ENCODE results near the gene SEMA5B.

Gene SEMA5B

GRCh38 chr3:122908251-122908650, 119.3 kb downstream of the SEMA5B start:
- no peak for TF ChIP-seq CTCF (conservative IDR thresholded peaks at IDR 0.05; ENCODE audit: control insufficient read depth, insufficient read depth, low read depth, low read length)
- no peak for DNase-seq (ENCODE audit: low read depth)
- no peak overlapping the region for H3K4me3 ChIP-seq (ENCODE audit: control insufficient read depth, low read depth, low read length)

- DNase-seq (ENCODE audit: low read depth): no peak
- H3K4me3 ChIP-seq (ENCODE audit: control insufficient read depth, low read depth, low read length): no peak overlapping the region
- no peak for TF ChIP-seq CTCF (conservative IDR thresholded peaks at IDR 0.05; ENCODE audit: control insufficient read depth, insufficient read depth, low read depth, low read length)
Observed at GRCh38 chr3:122907471-122907870, 120.1 kb downstream of the SEMA5B start.

GRCh38 chr3:122903171-122903570, 124.4 kb downstream of the SEMA5B start:
- no peak for DNase-seq (ENCODE audit: low read depth)
- no peak overlapping the region for H3K4me3 ChIP-seq (ENCODE audit: control insufficient read depth, low read depth, low read length)
- TF ChIP-seq CTCF (conservative IDR thresholded peaks at IDR 0.05; ENCODE audit: control insufficient read depth, insufficient read depth, low read depth, low read length): no peak

- TF ChIP-seq CTCF (conservative IDR thresholded peaks at IDR 0.05; ENCODE audit: control insufficient read depth, insufficient read depth, low read depth, low read length): no peak
- no peak overlapping the region for H3K4me3 ChIP-seq (ENCODE audit: control insufficient read depth, low read depth, low read length)
- DNase-seq (ENCODE audit: low read depth): peak; percentile 8
Observed at GRCh38 chr3:122902326-122902725, 125.2 kb downstream of the SEMA5B start.

GRCh38 chr3:122898298-122898697, 129.3 kb downstream of the SEMA5B start:
- H3K4me3 ChIP-seq (ENCODE audit: control insufficient read depth, low read depth, low read length): no peak overlapping the region
- no peak for DNase-seq (ENCODE audit: low read depth)
- no peak for TF ChIP-seq CTCF (conservative IDR thresholded peaks at IDR 0.05; ENCODE audit: control insufficient read depth, insufficient read depth, low read depth, low read length)

- no peak overlapping the region for H3K4me3 ChIP-seq (ENCODE audit: control insufficient read depth, low read depth, low read length)
- TF ChIP-seq CTCF (conservative IDR thresholded peaks at IDR 0.05; ENCODE audit: control insufficient read depth, insufficient read depth, low read depth, low read length): no peak
- DNase-seq (ENCODE audit: low read depth): no peak
Observed at GRCh38 chr3:122893754-122894668, 133.6 kb downstream of the SEMA5B start.

Data from fibroblast of mammary gland (primary cell).